ENCODE data around the gene NR0B1.

NR0B1 gene

DNA sequence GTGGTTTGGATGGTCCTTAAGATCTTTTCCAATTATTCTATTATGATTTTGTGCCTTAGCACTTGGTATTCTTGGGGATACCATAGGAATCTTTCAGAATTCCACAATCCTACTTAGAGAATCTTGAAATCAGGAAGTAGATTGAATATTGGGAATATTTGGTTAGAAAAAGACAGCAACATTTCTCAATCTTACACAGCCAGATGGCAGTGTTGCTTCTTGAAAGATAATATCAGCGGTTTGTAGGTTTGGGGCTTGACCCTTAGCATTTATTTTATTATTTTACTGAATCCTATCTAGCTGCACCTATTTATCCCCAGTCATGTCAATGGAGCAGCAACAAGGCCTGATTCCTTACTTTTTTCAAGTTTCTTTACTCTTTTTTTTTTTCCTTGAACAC lies 33.7 kb downstream of the NR0B1 start:
- no peak for DNase-seq (ENCODE audit: low read depth in 2 of 2)

GRCh38 chrX:30270639-30271038 lies 38.6 kb downstream of the NR0B1 start:
- no peak for DNase-seq (ENCODE audit: low read depth in 2 of 2)

DNA sequence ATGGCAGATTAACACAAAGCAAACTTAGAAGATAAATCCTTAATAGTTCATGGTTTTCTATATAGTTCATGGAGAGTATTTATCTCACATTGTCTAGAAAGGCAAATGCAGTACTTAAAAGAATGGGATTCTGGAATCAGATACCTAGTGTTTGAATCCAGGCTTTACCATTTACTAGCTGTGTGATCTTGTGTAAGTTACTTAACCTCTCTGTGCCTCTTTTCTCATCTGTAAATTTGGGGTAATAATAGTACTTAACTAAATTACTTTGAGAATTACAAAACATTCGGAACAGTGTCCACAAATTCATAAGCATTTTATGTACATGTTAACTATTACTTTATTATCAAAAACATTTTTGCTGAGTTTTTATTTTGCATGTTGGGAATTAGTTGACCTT lies 46.4 kb downstream of the NR0B1 start:
- DNase-seq (ENCODE audit: low read depth in 2 of 2): no peak

DNA sequence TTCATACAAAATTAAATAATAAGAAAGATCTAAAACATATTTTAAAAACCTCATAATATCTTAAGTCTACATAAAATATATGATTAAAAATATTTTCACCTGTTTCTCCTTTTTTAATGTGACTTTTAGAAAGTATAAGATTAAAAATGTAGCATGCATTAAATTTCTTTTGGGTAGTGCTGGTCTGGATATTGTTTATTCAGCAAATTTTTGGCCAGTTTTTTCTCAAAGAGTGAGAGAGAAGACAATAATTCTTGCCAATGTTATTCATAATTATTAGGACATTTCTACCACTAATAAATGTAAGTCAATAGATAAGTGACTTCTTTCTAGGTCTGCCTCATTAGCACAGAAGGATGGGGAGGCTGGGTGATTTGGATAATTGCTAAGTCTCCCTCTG lies 48.2 kb downstream of the NR0B1 start:
- DNase-seq (ENCODE audit: low read depth in 2 of 2): no peak

GRCh38 chrX:30259927-30260326 lies 49.3 kb downstream of the NR0B1 start:
- no peak for DNase-seq (ENCODE audit: low read depth in 2 of 2)

Data from stimulated activated CD8-positive, alpha-beta memory T cell treated with anti-CD3 and anti-CD28 coated beads, Interleukin-7, amount 100 ng/mL, for 1 hour (primary cell).